C1 segment of cervical spinal cord (tissue), 14 donors: ENCODE measurements around the gene G0S2.
A peak's percentile ranks its signal among the peaks of the same experiment; 100 is the strongest.

Experiments used
- DNase-seq, 14 donors: peaks; one replicate each; lab custom pipeline; 2025; lab: John Stamatoyannopoulos, UW

Gene G0S2

DNA sequence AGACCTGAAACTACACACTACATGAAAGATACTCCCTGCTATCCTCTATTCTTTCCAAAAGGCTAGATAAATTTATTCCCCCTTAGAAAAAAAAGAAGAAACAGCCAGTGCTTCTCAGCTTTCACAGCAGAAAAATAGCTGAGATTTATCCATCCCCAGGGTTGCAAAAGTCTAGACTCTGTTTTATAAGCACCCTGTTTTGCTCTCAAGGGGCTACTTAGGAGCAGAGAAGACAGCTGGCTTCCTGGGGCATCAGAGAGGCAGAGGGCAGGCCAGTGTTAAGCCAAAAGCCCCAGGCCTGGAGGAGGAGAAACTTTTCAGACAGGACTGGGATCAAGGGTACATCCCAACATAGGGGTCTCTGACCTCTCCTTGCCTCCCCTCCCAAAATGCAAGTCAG is 26.9 kb upstream of the G0S2 start:
- DNase-seq, result no peak

DNA sequence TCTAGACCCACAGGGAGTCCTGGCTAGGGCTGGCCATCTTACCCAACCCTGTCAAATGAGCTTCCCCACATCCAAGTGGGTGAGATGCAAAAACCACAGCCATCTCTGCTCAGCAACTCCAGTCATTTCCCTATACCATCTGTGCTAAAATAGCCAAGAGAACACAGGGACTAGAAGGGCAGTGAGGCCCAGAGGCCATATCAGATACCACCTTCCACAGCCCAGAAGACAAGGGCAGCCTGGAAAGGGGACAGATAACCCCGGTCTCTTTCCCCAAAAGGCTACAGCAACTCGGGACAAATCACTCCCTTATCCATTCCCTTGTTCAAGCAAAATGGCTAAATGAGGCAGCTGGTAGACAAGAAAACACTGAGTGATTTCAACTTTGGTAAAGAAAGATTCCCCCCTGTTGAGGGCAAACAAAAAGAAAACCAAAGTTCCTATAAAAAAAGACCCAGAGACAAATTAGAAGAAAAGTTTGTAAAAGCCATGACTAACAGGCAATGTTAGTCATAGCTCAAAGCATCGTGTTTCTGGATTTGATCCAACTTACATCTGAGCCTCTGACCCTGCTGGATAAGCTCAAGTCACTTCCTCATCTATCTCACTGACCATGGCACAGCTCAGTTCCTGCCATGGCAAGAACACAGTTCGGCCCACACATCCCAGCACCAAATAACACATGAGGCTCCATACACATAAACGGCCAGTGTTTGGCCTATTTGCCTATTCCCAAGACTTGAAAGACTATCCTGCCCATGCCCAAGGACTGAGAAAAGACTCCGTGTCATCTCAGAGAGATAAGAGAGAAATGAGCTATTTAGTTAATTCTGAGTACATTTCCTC is 26.1 kb upstream of the G0S2 start:
- no peak for DNase-seq

DNA sequence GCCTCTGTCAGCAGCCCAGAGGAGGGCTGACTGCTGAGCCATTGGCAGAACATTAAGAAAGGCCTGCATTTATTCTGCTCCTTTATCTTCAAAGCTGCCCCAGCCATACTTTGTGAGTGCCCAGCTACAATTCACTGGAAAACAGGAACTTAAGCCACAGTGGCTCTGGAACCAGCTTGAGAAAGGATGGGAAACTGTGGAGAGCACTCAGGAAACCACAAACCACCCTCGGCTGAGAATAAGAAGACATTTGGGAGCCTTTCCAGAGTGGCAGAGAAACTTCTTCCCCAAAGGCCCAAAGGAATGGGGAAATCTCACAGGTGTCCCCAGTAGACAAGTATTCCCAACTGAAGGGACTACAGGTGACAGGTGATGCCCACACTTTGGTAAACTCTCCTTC is 24.8 kb upstream of the G0S2 start:
- no peak for DNase-seq

DNA sequence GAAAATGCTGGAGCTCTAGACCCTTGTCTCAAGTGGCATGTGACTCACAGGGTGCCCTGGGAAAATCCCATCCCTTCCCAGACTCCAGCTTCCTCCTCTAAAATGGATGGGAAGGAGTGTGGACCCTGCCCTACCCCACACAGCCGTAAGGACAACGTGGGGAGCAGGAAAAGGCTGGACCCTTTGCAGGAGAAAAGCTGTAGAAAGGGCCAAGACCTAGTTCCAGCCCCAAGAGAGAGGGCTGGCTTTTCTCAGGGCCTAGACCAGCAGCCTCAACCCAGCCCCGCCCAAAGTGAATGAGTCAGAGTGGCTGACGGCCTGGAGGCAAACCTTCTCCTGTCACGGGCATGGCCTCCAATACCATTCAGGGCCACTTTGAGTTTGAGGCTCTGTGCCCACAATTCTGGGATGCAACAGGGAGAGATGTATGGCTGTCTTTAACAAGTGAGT is 24.0 kb upstream of the G0S2 start:
- no peak for DNase-seq

DNA sequence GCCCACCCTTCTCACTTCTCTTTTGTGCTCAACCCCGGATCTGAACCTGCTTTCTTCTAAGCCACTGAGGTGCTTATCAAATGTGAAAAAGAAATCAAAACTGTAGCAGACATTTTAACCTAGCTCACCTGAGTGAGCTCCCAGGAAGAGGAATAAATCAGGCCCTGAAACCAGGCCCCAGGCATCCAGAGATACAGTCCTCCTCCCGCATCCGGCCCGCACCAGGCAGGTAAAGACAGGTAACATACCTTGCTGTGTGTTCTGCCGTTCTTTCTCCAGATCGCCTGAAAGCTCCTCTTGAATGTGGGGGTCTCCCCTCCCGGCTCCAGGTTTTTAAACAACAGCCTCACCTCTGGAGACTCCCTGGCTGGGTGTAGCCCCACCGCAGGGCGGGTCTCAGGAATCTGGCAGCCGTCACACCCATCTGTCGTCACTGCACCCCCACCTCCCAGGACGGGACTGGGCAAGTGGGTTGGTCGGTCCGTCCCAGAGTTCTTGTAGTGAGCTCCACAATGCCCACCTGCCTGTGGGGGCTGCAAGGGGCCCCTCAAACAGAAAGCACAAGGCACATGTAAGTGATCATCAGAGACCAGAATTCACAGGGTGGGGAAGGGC is 23.0 kb upstream of the G0S2 start, which contains the start of gene LAMB3:
Gene LAMB3 (minus strand): TSS at position 305 of the 615 bp plus-strand sequence. CDS start 1,481 bp downstream, outside the sequence.
- DNase-seq, result no peak

DNA sequence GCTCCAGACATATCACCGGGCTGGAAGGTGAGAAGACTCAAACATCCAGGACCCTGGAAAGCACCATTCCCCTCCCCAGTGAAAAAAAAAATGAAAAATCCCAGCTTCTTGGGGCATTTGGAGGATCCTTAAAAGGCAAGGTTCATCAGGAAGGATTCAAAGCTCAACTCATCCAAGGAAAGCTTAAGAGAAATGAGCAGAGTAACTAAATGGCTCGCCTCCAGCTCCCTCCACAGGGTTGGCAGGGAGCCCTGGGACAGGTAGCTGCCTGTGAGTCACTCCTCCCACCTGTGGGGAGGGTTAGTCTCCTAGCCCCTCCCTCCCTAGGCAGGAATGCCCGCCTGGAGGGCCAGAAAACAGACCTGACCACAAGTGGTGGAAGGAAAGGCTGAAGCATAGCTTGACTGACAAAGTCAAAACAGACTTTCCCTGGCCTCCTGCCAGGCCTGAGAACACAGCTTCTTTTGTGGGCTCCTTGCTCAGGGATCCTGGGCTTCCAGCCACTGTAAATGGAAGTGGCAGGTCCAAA is 22.3 kb upstream of the G0S2 start:
- peak in 12 of 14 donors; percentile 2 to 87 (median 78) for DNase-seq

DNA sequence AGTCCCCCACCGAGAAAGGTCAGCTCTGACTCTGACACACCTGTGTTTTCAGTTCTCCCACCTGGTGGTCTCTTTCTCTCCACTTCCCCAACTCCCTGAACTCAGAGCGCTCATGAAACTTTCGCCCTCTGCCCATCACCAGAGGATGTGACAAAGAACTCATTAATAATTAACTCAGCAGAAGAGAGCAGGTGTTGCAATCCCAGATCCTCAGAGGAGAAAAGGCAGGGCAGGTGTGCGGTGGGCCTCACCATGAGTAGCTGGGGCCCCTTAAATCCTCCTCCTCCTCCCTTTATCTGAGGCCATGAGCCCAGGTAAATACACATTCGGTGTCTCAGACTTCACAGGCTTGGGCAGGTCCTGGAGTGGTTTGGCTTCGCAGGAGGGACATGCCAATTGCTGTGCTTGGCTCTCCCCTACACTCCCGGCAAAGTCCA is 21.3 kb upstream of the G0S2 start:
- no peak for DNase-seq

DNA sequence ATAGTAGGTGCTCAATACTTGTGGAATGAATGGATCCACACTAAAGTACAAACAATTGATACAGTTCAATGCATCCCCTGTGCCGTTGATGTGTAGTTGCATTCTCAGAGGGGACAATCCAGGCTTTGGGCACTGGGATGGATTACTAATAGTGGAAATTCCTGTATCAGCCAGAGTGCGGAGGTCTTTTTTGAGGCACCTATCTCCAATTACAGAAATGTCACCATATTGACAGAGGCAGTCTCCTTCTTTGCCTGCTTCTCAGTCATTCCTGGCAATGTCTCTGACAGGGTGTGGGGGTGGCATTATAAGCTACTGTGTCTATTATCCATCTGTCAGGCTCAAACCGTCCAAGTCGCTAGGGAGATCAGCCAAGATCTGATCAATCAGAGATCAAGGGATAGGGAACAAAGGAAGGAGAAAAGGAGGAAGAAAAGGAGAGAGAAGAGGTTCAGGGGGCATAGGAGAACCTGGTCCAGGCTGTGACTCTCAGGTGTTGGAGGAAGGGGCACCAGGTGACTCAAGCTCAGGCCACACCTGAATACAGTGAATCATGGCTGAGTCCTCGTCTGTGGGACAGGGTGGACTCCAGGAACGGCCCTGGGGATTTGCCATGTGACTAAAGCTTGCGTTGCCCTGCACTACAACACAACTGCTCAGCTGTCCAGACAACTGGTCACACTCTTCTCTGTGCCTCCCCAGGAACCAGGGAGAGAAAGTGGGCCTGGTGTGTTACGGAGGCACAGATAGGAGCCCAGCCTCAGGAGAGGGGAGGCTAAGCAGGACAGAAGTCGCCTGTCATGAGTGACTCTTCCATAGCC is 19.6 kb upstream of the G0S2 start:
- DNase-seq, result no peak

DNA sequence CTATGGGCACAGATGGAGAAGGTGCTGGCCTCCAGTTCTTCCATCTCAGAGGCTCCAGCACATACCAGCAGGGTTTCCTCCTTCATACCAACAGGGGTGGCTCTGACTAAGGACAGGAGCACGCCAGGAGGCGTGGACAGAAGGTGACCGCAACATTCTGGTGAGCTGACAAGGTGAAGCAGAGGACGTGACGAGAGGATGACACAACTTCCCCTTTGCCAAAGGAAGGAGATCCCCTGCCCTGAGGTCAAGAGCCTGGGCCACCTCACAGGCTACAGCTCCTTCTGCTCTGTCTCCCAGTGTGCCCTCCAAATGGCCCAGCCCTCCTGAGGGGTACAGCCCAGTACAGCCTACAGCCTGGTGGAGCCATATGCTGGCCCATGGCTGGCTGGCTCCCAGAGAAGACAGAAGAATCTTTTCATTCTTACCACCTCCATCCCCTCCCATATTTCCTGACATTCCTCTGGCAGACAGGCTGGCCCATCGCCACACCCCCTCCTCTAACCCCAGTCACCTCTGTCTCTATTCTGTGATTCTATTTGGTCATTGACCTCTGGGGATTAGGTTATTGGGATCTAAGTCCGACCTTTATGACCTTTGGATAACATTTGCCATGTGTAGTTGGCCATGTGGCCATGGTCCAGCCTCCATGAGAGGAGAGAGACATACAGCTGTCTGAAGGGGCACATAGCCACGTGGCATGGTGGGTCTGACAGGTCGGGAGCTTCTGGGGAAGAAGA is 17.9 kb upstream of the G0S2 start:
- no peak for DNase-seq

DNA sequence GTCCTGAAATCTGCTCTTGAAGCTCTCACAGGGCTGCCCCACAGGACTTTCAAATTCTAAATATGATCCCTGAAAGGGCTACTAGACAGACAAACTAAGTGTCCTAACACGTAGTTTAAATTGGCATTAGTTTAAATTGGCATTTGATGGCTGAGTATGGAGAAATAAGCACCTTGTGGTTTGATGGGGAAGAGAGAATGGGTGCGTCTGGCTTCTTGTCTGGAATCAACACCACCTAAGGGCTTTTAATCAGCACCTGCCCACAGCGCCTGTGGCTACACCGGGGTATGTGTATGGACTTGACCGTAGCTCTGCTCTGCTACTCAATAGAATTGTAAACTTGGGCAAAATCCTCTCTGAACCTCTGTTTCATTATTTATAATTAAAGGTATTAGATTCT is 17.3 kb upstream of the G0S2 start:
- no peak for DNase-seq

DNA sequence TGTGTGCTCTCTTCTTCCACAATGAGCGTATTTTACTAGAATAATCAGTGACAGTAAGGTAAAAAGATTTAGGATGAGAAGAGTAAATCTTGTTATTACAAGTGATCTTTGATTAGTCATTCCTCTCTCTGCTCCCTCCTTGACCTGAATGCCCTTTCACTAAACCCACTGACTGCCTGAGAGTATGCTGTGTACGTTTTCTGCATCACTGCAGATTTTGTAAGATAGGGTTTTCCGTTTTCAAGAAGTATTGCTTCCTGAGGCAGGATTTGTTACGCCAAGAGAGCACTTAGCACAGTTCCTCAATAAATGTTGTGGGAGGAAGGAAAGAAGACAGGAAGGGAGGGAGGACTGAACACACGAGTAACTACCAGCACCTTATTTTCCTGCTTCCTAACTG is 15.3 kb upstream of the G0S2 start:
- no peak for DNase-seq

DNA sequence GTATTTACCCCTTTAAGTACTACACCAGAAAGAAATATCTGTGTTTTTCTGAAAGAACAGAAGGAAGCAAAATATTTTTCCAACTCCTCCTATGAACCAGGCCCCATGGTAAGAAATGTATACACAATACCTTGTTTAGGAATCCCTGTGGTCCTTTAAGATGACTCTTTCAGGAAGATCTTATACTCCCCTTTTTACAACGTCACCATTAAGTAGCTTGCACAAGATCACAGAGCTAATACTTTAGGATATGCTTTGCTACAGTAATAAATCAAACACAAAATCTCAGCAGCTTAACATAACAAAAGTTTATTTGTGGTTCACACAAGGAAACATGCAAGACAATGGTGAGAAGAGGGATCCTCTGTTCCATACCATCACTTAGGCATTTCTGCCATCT is 14.1 kb upstream of the G0S2 start:
- DNase-seq, result no peak

DNA sequence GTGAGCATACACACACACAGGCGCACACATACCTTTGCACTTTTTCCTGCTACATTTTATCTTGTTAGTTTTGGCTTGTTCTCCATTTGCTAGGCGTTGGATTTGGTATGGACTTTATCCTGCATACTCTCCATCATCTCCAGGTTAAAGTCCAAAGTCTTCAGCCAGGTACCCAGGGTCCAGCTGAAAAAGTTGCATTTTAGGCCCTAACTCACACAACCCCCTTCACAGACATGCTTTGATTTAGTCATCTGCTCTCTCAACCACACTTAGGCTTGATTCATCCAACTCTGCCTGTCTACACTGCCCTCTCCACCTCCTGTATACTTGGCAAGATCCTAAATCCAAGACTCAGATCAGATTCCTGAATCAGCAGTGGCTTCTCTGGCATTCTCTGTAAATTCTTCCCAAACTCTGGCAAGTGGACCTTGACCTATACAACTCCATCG is 12.3 kb upstream of the G0S2 start:
- DNase-seq, result no peak

DNA sequence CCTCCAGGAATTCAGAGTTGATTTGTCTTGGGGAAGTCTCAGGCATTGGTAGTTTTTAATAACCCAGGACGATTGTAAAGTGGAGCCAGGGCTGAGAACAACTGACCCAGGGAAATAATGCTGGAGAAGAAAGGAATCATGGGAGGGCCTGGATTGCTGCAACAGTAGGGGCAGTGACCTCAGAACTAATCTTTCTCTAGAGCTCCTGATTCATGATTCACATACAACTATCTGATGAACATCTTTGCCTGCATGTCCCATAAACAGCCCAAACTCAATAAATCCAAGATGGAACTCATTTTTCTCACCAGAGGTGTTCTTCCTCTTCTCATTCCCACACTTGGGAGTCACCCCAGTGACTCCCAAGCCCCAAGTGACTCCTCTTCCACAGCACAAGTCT is 8.1 kb upstream of the G0S2 start:
- DNase-seq, result no peak

DNA sequence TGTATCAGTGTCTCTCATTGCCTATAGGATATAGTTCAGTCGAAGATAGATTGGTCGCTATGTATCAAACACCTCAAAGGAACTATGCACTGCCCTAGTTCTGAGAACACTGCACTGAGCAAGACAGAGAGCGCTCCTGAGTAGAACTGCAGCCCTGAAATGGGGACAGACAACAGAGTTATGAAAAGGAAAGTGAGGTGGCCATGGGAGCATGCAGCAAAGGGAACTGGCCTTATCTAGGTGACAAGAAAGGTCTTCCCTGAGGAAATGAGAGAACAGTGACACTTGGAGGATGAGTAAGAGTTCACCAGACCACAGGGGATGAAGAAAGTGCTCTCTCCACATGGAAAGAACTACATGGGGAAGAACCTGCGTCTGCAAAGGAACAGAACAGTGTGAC is 7.5 kb upstream of the G0S2 start:
- DNase-seq, result no peak

DNA sequence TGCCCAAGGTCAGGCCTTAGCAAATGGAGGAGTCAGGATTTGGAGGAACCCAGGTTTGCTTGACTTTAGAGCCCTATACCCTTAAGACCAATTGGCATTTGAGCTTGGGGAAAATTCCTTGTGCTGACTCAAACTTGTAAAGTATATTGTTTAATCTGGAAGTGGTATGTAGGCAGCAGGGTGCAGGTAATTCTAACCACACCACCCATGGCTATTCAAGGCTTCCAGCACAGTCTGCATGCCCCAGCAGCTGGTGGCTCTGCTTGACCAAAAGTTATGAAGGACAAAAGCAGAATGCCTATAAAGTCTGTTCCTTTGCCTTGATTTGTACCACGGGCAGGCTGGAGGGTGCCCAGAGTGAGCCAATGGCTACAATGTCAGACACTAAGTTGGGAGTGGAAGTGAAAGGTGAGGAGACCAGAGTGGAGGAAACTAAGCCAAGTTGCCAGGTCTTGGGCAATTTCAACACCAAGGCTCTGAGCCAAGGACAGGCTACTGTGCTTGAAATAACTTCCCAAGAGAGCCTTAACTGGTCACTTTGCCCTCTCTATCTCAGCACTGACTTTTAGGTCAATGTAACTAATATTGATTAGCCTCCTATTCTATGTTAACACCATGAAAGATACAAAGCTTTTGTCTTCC is 4.7 kb upstream of the G0S2 start:
- DNase-seq, result no peak

DNA sequence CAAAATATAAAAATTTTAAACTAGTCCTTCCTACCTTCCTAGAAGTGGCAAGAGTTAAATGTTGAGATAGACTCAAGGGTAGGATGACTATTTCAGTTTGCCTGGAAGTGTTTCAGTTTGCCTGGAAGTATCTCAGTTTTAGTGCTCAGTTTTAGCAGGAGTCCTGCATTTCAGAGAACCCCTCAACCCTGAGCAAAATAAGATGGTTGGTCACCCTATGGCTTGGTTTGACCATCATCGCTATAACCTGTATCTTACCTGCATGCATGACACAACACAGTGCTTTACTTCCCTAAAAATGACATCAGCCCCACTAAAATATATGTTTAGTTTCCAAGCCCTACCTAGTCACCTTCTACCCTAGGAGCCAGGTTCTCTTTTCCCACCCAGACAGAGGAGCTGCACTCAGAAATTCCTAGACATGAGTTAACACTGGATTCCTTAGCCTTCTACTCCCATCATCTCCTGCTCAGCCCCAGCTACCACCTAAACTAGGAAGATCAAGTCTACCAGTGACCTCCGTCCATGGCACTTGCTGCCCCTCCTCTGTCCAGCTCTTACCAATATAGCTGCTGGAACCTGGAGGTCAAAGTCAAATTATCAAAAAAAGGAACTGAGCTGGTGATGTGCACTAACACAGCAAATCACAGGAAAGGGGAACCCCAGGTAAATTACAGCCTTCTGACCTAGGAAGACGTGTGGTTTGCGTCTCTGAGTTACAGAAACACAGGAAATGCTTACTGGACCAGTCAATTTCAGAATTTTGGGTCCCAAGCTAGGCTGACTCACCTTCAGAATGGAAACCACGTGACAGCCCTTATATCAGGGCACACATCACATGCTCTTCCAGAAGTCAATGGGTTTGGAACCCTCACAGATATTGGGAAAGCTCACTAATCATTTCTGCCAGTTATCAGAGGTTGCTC is 2.2 kb upstream of the G0S2 start:
- DNase-seq, result no peak

DNA sequence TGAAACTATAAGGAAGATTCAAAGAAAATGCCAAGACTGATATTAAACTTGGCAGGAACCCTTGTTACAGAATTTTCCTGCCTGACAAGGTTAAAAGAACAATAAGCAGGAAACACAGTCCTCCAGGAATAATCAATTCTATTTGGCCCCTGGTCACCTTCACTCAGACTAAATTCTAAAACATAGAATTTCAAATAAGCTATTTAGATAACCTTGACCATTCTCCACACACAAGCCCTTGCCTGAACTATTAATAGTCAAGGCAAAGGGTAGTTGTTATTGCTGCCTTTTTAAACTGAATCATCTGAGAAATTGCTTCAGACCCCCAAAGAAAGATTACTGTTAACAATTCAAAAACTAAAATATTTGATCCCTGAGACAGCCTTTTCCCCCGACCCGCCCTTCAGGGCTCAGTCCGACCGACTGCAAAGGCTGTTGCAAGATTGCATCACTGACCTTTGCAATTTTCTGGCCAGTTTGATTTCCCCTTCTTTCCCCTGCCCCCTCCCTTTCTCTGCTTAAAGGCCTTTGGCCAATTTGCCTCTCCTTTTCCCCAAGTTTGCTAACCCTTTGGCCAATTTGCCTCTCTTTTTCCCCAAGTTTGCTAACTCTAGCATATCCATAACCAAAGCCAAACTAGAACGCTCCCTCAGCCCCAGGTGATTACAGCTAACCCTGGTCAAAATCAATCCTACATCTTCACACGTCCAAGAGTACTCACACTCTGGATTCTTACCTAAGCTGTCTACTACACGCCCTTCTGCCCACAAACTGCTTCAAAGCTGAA is 1.4 kb upstream of the G0S2 start:
- no peak for DNase-seq
